HEK293 (cell line): Measurements from ENCODE around the gene CASP10.
A peak's percentile ranks its signal among the peaks of the same experiment; 100 is the strongest.

Source experiments
- CTCF ChIA-PET: fragments of 350-600 bp; formaldehyde crosslinking; extraction: SDS; loops from one replicate; lab custom pipeline; 2021; ENCODE audit warnings: antibody characterized with exemption; lab: Yijun Ruan, JAX
- POLR2A ChIA-PET: fragments of 300-600 bp; formaldehyde crosslinking; extraction: SDS; loops from one replicate; lab custom pipeline; 2020; ENCODE audit warnings: antibody characterized with exemption, inconsistent platforms; lab: Yijun Ruan, JAX
- H3K27ac ChIP-seq: fragments of 200-500 bp; sonication (Bioruptor generic); 2 replicates; pipeline ENCODE4 v1.5.1; 2014; ENCODE audit warnings: low read depth, low read length, control low read depth, inconsistent platforms; ENCODE audit errors: extremely low read depth
- H3K36me3 ChIP-seq, 2 experiments: fragments of 200-500 bp in 1 of 2; sonication (Bioruptor generic) in 1 of 2; 1 replicate in 1 of 2; 2 replicates in 1 of 2; pipeline ENCODE4 v1.5.1; 2014 to 2017; ENCODE audit warnings: inconsistent platforms in 2 of 2, low read length in 2 of 2; ENCODE audit not compliant: control insufficient read depth in 2 of 2, insufficient read depth in 1 of 2
- H3K4me1 ChIP-seq: fragments of 200-500 bp; sonication (Bioruptor generic); 2 replicates; pipeline ENCODE4 v1.5.1; 2014; ENCODE audit warnings: mild to moderate bottlenecking, low read length, inconsistent platforms; ENCODE audit not compliant: control insufficient read depth, insufficient read depth
- H3K4me3 ChIP-seq: 2 replicates; pipeline ENCODE4 v1.5.1; 2011; ENCODE audit warnings: low read depth, mild to moderate bottlenecking, control low read depth, low read length, moderate library complexity
- H3K9me3 ChIP-seq: fragments of 200-500 bp; sonication (Bioruptor generic); 2 replicates; pipeline ENCODE4 v1.5.1; 2014; ENCODE audit warnings: low read depth, low read length, inconsistent platforms; ENCODE audit not compliant: control insufficient read depth, insufficient read depth
- MEIS1 ChIP-seq: sonication (generic); formaldehyde crosslinking; IDR thresholded peaks from 2 replicates; pipeline ENCODE4 v1.8.1; 2022; ENCODE audit warnings: missing genetic modification reagents, mild to moderate bottlenecking, borderline replicate concordance
- OVOL3 ChIP-seq: fragments of 450-650 bp; formaldehyde crosslinking; IDR thresholded peaks from 2 replicates; pipeline ENCODE4 v1.5.1; 2016; ENCODE audit warnings: missing biosample characterization, missing genetic modification characterization
- SETDB1 ChIP-seq: IDR thresholded peaks from one replicate; pipeline ENCODE4 v1.6.1; 2017; ENCODE audit warnings: mild to moderate bottlenecking, low read length, moderate library complexity, mixed read lengths; ENCODE audit not compliant: insufficient read length
- SP3 ChIP-seq: fragments of 450-650 bp; formaldehyde crosslinking; IDR thresholded peaks from 2 replicates; pipeline ENCODE4 v1.5.1; 2016; ENCODE audit warnings: missing biosample characterization, missing genetic modification characterization
- ZBTB20 ChIP-seq: fragments of 450-650 bp; formaldehyde crosslinking; IDR thresholded peaks from 2 replicates; pipeline ENCODE4 v1.5.1; 2016; ENCODE audit warnings: missing biosample characterization, missing genetic modification characterization
- ZNF10 ChIP-seq: fragments of 450-650 bp; formaldehyde crosslinking; IDR thresholded peaks from 2 replicates; pipeline ENCODE4 v1.5.1; 2017; ENCODE audit warnings: missing biosample characterization, missing genetic modification characterization
- ZNF112 ChIP-seq: fragments of 450-650 bp; formaldehyde crosslinking; IDR thresholded peaks from 2 replicates; pipeline ENCODE4 v1.5.0; 2017; ENCODE audit warnings: missing biosample characterization, missing genetic modification characterization
- ZNF133 ChIP-seq: fragments of 450-650 bp; formaldehyde crosslinking; IDR thresholded peaks from 2 replicates; pipeline ENCODE4 v1.5.1; 2016; ENCODE audit warnings: missing biosample characterization, missing genetic modification characterization
- ZNF214 ChIP-seq: fragments of 450-650 bp; formaldehyde crosslinking; IDR thresholded peaks from 2 replicates; pipeline ENCODE4 v1.5.1; 2017; ENCODE audit warnings: missing biosample characterization, mild to moderate bottlenecking, missing genetic modification characterization, borderline replicate concordance
- ZNF423 ChIP-seq: fragments of 450-650 bp; formaldehyde crosslinking; IDR thresholded peaks from 2 replicates; pipeline ENCODE4 v1.5.1; 2016; ENCODE audit warnings: missing biosample characterization, missing genetic modification characterization
- ZNF561 ChIP-seq: fragments of 450-650 bp; IDR thresholded peaks from 2 replicates; pipeline ENCODE4 v1.5.1; 2018; ENCODE audit warnings: missing biosample characterization, missing genetic modification characterization, borderline replicate concordance
- ZNF596 ChIP-seq: fragments of 450-650 bp; IDR thresholded peaks from 2 replicates; pipeline ENCODE4 v1.5.0; 2018; ENCODE audit warnings: missing biosample characterization, mild to moderate bottlenecking, missing genetic modification characterization, moderate library complexity
- ZNF654 ChIP-seq: fragments of 450-650 bp; formaldehyde crosslinking; IDR thresholded peaks from 2 replicates; pipeline ENCODE4 v1.5.1; 2016; ENCODE audit warnings: low read depth, missing biosample characterization, missing genetic modification characterization
- ZNF658 ChIP-seq: fragments of 450-650 bp; formaldehyde crosslinking; IDR thresholded peaks from 2 replicates; pipeline ENCODE4; 2016; ENCODE audit warnings: missing biosample characterization, missing genetic modification characterization
- ZSCAN16 ChIP-seq: fragments of 450-650 bp; formaldehyde crosslinking; IDR thresholded peaks from 2 replicates; pipeline ENCODE4 v1.5.1; 2016; ENCODE audit warnings: missing biosample characterization, missing genetic modification characterization
- ZSCAN30 ChIP-seq: fragments of 450-650 bp; IDR thresholded peaks from 2 replicates; pipeline ENCODE4 v1.5.1; 2018; ENCODE audit warnings: missing biosample characterization, mild to moderate bottlenecking, missing genetic modification characterization, moderate library complexity
- ZXDB ChIP-seq: fragments of 450-650 bp; formaldehyde crosslinking; IDR thresholded peaks from 2 replicates; pipeline ENCODE4 v1.5.1; 2016; ENCODE audit warnings: missing biosample characterization, missing genetic modification characterization
- TF ChIP-seq, protein P1 (sequence below): fragments of 450-650 bp; formaldehyde crosslinking; IDR thresholded peaks from 2 replicates; pipeline ENCODE4 v1.5.1; 2016; ENCODE audit warnings: missing biosample characterization, missing genetic modification characterization
- TF ChIP-seq, protein P2 (sequence below): fragments of 450-650 bp; formaldehyde crosslinking; IDR thresholded peaks from 2 replicates; pipeline ENCODE4 v1.5.1; 2016; ENCODE audit warnings: missing biosample characterization, missing genetic modification characterization
- TF ChIP-seq, protein P3 (sequence below): fragments of 450-650 bp; formaldehyde crosslinking; IDR thresholded peaks from 2 replicates; pipeline ENCODE4 v1.5.1; 2017; ENCODE audit warnings: missing biosample characterization, missing genetic modification characterization

Gene CASP10

DNA sequence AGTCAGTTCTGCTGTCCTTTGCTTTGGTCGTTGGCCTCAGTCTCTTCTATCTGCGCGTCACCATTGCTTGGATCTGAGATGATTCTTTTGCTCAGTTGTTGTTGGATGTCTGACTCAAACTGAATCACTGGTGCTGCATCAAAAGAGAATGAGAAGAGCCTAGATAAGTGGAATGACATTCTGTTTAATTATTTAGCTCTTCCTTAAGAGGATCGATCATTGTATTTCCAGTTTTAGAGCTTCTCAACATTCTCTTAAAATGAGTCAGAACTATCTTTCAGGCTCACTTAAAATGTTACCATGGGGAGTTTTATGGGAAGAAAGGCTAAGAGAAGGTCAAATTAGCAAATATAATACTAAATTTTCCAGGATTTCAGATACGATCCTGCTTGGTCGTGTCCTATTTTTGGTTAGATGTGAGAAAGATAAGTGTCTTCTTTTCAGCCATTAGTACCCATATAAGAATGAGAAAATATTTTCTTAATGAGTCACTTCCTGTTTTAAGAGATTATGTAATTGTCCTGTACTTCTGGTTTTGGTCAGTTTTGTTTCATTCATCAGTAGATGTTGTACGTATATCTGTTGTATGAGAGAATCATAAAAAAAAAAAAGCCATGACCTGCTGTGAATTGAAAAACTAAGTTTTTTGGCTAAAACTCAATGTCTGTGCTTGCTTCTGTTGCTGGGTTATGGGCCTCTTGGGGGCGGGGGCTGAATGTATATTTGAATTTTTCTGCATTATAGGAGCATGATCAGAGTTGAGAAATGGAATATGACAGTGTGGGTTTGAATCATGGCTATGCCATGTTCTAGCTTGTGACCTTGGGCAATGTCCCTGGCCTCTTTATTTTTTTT lies 31.6 kb upstream of the CASP10 start (continued):
- TF ChIP-seq, protein P1, sequence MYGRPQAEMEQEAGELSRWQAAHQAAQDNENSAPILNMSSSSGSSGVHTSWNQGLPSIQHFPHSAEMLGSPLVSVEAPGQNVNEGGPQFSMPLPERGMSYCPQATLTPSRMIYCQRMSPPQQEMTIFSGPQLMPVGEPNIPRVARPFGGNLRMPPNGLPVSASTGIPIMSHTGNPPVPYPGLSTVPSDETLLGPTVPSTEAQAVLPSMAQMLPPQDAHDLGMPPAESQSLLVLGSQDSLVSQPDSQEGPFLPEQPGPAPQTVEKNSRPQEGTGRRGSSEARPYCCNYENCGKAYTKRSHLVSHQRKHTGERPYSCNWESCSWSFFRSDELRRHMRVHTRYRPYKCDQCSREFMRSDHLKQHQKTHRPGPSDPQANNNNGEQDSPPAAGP (tag by site-specific recombination), result no peak
- TF ChIP-seq, all 188 proteins: peak for 2

DNA sequence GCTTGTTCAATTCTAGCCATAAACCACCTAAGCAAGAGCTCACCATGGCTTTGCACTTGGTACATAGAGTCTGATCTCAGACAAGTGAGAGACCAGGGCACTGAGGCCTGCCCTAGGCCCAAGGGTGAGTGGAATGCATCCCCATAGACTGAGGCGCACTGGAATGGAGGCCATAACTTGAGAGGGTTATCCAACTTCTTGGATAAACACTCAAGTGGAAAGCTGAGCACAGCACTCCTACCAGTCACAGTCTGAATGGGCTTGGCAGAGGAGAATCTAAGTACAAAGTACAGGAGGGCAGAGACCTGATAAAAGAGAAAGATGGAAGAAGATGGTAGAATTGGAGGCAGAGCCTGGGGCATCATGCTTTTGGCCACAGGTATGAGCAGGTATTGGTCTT lies 30.4 kb upstream of the CASP10 start:
- CTCF ChIA-PET, result interaction anchor here (0.6 to 0.8 kb wide), 3 partner anchors 17 to 82 kb away, joined by 4 read pairs; no protein-coding TSS in a partner anchor
- no peak overlapping the region for H3K27ac ChIP-seq
- POLR2A ChIA-PET, result no interaction called here

DNA sequence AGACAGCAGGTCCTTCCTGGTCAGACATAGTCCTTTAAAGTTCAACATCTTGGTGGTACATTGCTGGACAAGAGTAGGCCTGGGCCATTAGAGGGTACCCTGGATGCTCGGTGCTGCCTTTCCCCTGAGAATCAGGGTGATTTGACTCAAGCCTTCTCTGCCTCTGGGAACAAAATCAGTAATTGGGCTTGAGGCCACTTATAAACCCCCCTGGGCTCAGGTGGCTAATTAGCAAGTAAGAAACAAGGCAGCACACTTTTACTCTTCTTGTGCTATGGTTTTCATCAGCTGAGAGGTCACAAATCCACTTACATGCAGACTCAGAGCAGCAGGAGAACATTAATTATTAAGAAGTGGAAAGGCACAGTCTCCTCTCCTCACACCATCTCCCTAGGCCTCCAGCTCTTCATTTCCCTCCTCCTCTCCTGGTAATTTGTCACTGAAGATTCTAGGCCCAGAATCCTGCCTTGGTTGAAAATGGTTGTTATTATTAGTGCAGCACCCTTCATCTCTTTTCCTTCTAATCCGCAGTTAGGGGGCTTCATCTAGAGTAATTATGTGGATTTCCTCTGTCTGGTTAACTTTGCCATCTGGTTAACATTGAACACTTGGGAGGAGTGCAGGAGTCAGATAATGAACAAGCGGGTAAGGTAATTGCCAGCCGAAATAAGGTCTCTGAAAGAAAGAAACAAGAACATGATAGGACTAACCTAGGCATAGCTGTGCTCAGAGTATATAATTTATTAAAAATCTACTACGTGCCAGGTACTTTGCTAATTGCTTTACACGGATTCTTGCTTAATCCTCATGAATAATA lies 29.7 kb upstream of the CASP10 start:
- POLR2A ChIA-PET, result no interaction called here

More for the DNA sequence above, 30.4 kb upstream of the CASP10 start:
- H3K4me1 ChIP-seq, result no peaks in the 10 kb centered on the region
- no peak for TF ChIP-seq ZSCAN16
- 0 out of 2 replicates have a peak, but pooled peaks have one; percentile 24 for TF ChIP-seq ZNF133 (tag by site-specific recombination)
- no peak for TF ChIP-seq SETDB1
- no peak for TF ChIP-seq ZNF658
- TF ChIP-seq, all 188 proteins: peak for 1
- H3K4me3 ChIP-seq, result no peak overlapping the region
- H3K9me3 ChIP-seq, result no peaks in the 10 kb centered on the region
- H3K36me3 ChIP-seq, result peaks cover 0 to 23% of the 10 kb centered on the region in 2 experiments; a peak in 2 of 3 replicates

DNA sequence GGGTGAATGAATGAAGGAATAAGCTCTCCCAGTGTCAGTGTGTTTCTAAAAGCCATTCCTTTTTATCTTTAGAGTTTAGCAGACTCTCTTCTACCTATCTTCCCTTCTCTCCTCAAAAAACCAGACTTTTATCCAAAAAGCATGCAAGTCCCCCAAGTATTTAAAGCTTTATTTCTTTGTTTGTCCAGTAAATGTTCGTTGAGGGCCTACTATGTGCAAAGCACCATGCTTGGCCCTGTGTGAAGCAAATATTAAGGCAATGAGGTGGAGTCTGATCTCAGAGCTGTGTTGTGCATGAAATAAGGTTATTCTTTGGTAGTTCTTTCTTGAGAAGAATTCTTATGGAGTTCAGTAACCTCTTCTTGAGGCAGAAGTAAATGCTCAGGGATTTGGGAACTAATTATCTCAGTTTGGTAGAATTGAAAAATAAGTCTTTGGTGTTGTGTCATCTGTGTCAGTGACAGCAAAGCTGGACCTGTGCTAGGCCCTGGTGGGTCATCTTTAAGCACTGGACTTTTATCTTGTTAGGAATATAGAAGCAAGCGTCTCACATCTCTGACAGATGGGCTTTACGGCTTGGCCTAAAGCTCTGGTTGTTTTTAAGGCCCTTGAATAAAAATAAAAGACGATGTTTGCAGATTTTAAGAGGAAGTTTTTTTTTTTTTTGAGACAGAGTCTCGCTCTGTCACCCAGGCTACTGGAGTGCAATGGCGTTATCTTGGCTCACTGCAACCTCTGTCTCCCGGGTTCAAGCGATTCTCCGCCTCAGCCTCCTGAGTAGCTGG lies 28.1 kb upstream of the CASP10 start:
- no peaks in the 10 kb centered on the region for H3K9me3 ChIP-seq
- H3K4me1 ChIP-seq, result 0 out of 2 replicates have a peak, but pooled peaks cover 2% of the 10 kb centered on the region
- H3K27ac ChIP-seq, result no peak overlapping the region
- CTCF ChIA-PET, result interaction anchor here (0.6 to 1.5 kb wide), 3 partner anchors 37 to 254 kb away, joined by 3 to 7 read pairs (median 4); no protein-coding TSS in a partner anchor
- no peak overlapping the region for H3K4me3 ChIP-seq
- POLR2A ChIA-PET, result interaction anchor here (0.6 to 1.7 kb wide), 2 partner anchors 9 to 21 kb away, joined by 5 to 6 read pairs; no protein-coding TSS in a partner anchor
- H3K36me3 ChIP-seq, result peaks cover 0 to 21% of the 10 kb centered on the region in 2 experiments; a peak in 2 of 3 replicates
- TF ChIP-seq ZSCAN30 (tag by site-specific recombination) (no peak), ZNF561 (tag by site-specific recombination) (no peak), ZNF214 (tag by site-specific recombination) (no peak), ZNF423 (tag by site-specific recombination) (no peak), ZNF654 (tag by site-specific recombination) (no peak), ZNF10 (tag by site-specific recombination) (no peak), ZXDB (tag by site-specific recombination) (no peak), SP3 (tag by site-specific recombination) (no peak), ZBTB20 (tag by site-specific recombination) (no peak), MEIS1 (CRISPR knock-in tag) (no peak), OVOL3 (tag by site-specific recombination) (no peak), ZNF112 (tag by site-specific recombination) (no peak)
- TF ChIP-seq, protein P2, sequence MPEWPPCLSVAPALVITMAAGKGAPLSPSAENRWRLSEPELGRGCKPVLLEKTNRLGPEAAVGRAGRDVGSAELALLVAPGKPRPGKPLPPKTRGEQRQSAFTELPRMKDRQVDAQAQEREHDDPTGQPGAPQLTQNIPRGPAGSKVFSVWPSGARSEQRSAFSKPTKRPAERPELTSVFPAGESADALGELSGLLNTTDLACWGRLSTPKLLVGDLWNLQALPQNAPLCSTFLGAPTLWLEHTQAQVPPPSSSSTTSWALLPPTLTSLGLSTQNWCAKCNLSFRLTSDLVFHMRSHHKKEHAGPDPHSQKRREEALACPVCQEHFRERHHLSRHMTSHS (tag by site-specific recombination), result no peak
- TF ChIP-seq, protein P3, sequence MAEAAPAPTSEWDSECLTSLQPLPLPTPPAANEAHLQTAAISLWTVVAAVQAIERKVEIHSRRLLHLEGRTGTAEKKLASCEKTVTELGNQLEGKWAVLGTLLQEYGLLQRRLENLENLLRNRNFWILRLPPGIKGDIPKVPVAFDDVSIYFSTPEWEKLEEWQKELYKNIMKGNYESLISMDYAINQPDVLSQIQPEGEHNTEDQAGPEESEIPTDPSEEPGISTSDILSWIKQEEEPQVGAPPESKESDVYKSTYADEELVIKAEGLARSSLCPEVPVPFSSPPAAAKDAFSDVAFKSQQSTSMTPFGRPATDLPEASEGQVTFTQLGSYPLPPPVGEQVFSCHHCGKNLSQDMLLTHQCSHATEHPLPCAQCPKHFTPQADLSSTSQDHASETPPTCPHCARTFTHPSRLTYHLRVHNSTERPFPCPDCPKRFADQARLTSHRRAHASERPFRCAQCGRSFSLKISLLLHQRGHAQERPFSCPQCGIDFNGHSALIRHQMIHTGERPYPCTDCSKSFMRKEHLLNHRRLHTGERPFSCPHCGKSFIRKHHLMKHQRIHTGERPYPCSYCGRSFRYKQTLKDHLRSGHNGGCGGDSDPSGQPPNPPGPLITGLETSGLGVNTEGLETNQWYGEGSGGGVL (tag by site-specific recombination), result no peak

More for the DNA sequence above, 29.7 kb upstream of the CASP10 start:
- Histone ChIP-seq H3K4me3 (no peak overlapping the region), H3K9me3 (no peaks in the 10 kb centered on the region)
- no peak for TF ChIP-seq ZNF596 (tag by site-specific recombination)
- TF ChIP-seq ZNF133 (tag by site-specific recombination), result 0 out of 2 replicates have a peak, but pooled peaks have one; percentile 1
- TF ChIP-seq, all 188 proteins: peak for 1
- 0 out of 2 replicates have a peak, but pooled peaks cover 2% of the 10 kb centered on the region for H3K4me1 ChIP-seq
- H3K27ac ChIP-seq, result no peak overlapping the region
- CTCF ChIA-PET, result interaction anchor here (0.6 to 1.5 kb wide), 6 partner anchors 18 to 252 kb away, joined by 3 to 7 read pairs (median 4); no protein-coding TSS in a partner anchor
- H3K36me3 ChIP-seq, result peaks cover 0 to 23% of the 10 kb centered on the region in 2 experiments; a peak in 2 of 3 replicates
